Fibroblast of lung (primary cell): Measurements from ENCODE around the gene SCN5A. TPM values are rescaled to one million over a fixed set of nuclear protein-coding genes. Genes with fewer than 3 reads are reported as not detected.
"Not testable (repeated sequence)": the region's sequence is repeated elsewhere in the genome, so short reads cannot be mapped to it uniquely, and the experiment has no call there.

Experiments used
- DNase-seq, 2 donors: peaks; one replicate each; pipeline versions ENCODE4 v3.0.0 to v3.0.0-alpha.2; 2010; ENCODE audit warnings: low read depth in 2 of 2
- H2AFZ ChIP-seq: 2 replicates; pipeline ENCODE4 v1.5.1; 2012; ENCODE audit warnings: low read length, control low read depth, inconsistent platforms
- H3K27ac ChIP-seq: 2 replicates; pipeline ENCODE4 v1.5.1; 2011; ENCODE audit warnings: low read length, control low read depth; ENCODE audit not compliant: insufficient read depth
- H3K27me3 ChIP-seq: 2 replicates; pipeline ENCODE4 v1.5.1; 2011; ENCODE audit warnings: mild to moderate bottlenecking, low read length; ENCODE audit not compliant: control insufficient read depth, insufficient read depth
- H3K36me3 ChIP-seq: 2 replicates; pipeline ENCODE4 v1.5.1; 2011; ENCODE audit warnings: low read length; ENCODE audit not compliant: control insufficient read depth, insufficient read depth
- H3K4me1 ChIP-seq: 2 replicates; pipeline ENCODE4 v1.5.1; 2011; ENCODE audit warnings: low read length; ENCODE audit not compliant: control insufficient read depth, insufficient read depth; ENCODE audit errors: extremely low read depth
- H3K4me2 ChIP-seq: 2 replicates; pipeline ENCODE4 v1.5.1; 2011; ENCODE audit warnings: low read length, control low read depth; ENCODE audit not compliant: insufficient read depth; ENCODE audit errors: extremely low read depth
- H3K4me3 ChIP-seq, 4 experiments: fragments of 200-600 bp in 1 of 4; sonication (generic) in 1 of 4; replicated peaks in 1 of 4; 2 replicates each; pipeline ENCODE4 v1.5.1; 2011 to 2016; ENCODE audit warnings: low read length in 4 of 4, low read depth in 3 of 4, mild to moderate bottlenecking in 3 of 4, control low read depth in 2 of 4, inconsistent platforms in 1 of 4, mixed read lengths in 1 of 4; ENCODE audit not compliant: insufficient read depth in 1 of 4; ENCODE audit errors: control extremely low read depth in 1 of 4
- H3K79me2 ChIP-seq: 2 replicates; pipeline ENCODE4 v1.5.1; 2012; ENCODE audit warnings: mild to moderate bottlenecking, low read length, inconsistent platforms; ENCODE audit not compliant: control insufficient read depth, insufficient read depth
- H3K9ac ChIP-seq: 2 replicates; pipeline ENCODE4 v1.5.1; 2011; ENCODE audit warnings: mild to moderate bottlenecking, low read length, control low read depth; ENCODE audit not compliant: insufficient read depth
- H3K9me3 ChIP-seq: 2 replicates; pipeline ENCODE4 v1.5.1; 2012; ENCODE audit warnings: low read depth, low read length; ENCODE audit not compliant: control insufficient read depth, insufficient read depth
- H4K20me1 ChIP-seq: 2 replicates; pipeline ENCODE4 v1.5.1; 2011; ENCODE audit warnings: low read length; ENCODE audit not compliant: control insufficient read depth, insufficient read depth; ENCODE audit errors: extremely low read depth
- EZH2 ChIP-seq: IDR thresholded peaks from 2 replicates; pipeline ENCODE4 v1.5.1; 2012; ENCODE audit warnings: low read length, control low read depth, mild to moderate bottlenecking; ENCODE audit errors: missing control alignments
- polyA plus RNA-seq, 2 donors: library from polyadenylated mRNA; depleted of rRNA in 1 of 2; stranded (reverse) in 1 of 2; unstranded in 1 of 2; fragments of >200 nt; gene quantifications; 2 replicates each; pipeline ENCODE4 v1.2.1, GENCODE V29; 2011 to 2012; ENCODE audit warnings: missing spikeins in 1 of 2
- total RNA-seq: library from RNA; depleted of rRNA; stranded (reverse); fragments of >200 nt; gene quantifications from 2 replicates; pipeline ENCODE4 v1.2.1, GENCODE V29; 2014
- TF ChIP-seq, protein P1 (sequence below), 2 donors: IDR thresholded peaks in 1 of 2; conservative IDR thresholded peaks in 1 of 2; 1 replicate in 1 of 2; 2 replicates in 1 of 2; pipeline ENCODE4 v1.5.1; 2011 to 2012; ENCODE audit warnings: low read length in 2 of 2, control low read depth in 1 of 2, inconsistent platforms in 1 of 2, low read depth in 1 of 2, mild to moderate bottlenecking in 1 of 2

Gene SCN5A
- total and polyA plus RNA-seq, 2 donors (not counting 1 experiment from before 2014, with no cell fraction given): 0.27 to 0.50 TPM

DNA sequence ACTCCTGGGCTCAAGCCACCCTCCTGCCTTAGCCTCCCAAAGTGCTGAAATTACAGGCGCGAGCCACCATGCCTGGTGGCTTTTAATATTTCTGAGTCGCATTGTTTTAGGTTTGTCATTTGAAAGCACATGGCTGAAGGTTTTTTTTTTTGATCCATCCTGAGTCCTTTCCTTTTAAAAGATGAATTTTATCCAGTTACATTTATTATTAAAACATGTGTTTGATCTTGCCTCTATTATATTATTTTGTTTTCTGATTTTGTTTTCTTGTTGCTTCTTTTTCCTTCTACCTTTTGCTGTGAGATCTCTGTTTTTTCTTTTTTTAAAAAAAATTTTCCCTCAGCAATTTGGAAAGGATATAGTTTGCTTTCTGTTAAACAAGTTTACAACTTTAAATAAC lies 76.4 kb downstream of the SCN5A start:
- H3K4me3 ChIP-seq: no peak overlapping the region
- no peaks in the 10 kb centered on the region for H3K79me2 ChIP-seq
- H3K4me2 ChIP-seq: no peak overlapping the region
- H2AFZ ChIP-seq: no peak overlapping the region
- H3K9me3 ChIP-seq: no peaks in the 10 kb centered on the region
- no peak overlapping the region for H3K9ac ChIP-seq
- no peaks in the 10 kb centered on the region for H3K36me3 ChIP-seq
- H4K20me1 ChIP-seq: no peaks in the 10 kb centered on the region
- no peaks in the 10 kb centered on the region for H3K27me3 ChIP-seq
- no peak for TF ChIP-seq EZH2
- TF ChIP-seq, protein P1, sequence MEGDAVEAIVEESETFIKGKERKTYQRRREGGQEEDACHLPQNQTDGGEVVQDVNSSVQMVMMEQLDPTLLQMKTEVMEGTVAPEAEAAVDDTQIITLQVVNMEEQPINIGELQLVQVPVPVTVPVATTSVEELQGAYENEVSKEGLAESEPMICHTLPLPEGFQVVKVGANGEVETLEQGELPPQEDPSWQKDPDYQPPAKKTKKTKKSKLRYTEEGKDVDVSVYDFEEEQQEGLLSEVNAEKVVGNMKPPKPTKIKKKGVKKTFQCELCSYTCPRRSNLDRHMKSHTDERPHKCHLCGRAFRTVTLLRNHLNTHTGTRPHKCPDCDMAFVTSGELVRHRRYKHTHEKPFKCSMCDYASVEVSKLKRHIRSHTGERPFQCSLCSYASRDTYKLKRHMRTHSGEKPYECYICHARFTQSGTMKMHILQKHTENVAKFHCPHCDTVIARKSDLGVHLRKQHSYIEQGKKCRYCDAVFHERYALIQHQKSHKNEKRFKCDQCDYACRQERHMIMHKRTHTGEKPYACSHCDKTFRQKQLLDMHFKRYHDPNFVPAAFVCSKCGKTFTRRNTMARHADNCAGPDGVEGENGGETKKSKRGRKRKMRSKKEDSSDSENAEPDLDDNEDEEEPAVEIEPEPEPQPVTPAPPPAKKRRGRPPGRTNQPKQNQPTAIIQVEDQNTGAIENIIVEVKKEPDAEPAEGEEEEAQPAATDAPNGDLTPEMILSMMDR (conservative IDR thresholded peaks at IDR 0.05 in 1 of 2, IDR thresholded peaks at IDR 0.05 in 1 of 2; ENCODE audit: low read depth in 1 of 2, low read length in 2 of 2): no peak
- no peak for DNase-seq
- H3K27ac ChIP-seq: no peak overlapping the region
- H3K4me1 ChIP-seq: no peaks in the 10 kb centered on the region

DNA sequence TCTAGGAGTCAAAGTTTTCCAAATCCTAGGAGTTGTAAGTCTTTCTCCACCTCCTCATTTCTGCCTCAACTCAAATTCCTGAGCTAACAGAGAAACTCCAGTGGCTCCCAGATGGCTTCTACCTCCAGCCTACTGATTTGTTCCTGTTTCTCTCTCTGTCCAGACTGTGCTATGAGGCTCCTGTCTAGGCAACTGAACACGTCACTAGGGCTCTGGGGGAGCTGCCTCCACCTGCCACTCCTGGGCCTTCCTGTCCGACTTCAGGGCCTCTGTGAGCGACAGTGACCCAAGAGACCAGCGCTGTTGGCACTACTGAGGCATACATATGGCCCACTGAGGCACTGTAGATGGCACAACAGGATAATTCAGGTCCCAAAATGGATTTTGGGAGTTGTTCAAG lies 82.0 kb downstream of the SCN5A start:
- Histone ChIP-seq H2AFZ (no peak overlapping the region), H3K36me3 (no peaks in the 10 kb centered on the region), H3K9me3 (no peaks in the 10 kb centered on the region), H4K20me1 (no peaks in the 10 kb centered on the region), H3K4me2 (no peak overlapping the region), H3K27ac (no peak overlapping the region), H3K4me1 (no peaks in the 10 kb centered on the region), H3K9ac (no peak overlapping the region), H3K79me2 (no peaks in the 10 kb centered on the region), H3K4me3 (no peak overlapping the region), H3K27me3 (no peaks in the 10 kb centered on the region)
- DNase-seq: no peak
- TF ChIP-seq, protein P1 (conservative IDR thresholded peaks at IDR 0.05 in 1 of 2, IDR thresholded peaks at IDR 0.05 in 1 of 2; ENCODE audit: low read depth in 1 of 2, low read length in 2 of 2): no peak
- no peak for TF ChIP-seq EZH2

DNA sequence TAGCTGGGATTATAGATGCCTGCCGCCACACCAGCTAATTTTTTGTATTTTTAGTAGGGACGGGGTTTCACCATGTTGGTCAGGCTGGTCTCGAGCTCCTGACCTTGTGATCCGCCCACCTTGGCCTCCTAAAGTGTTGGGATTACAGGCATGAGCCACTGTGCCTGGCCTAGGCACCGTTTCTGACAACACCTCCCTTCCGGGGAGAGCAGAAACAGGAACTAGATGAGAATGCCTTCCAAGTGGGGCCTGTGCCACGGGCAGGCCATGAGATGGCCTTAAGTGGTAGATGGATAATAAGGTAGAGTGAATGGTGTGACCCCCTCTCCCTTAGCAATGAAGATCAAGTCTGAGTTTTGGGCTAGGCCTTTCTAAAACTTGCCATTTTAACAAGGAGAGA lies 82.7 kb downstream of the SCN5A start:
- H3K79me2 ChIP-seq, H3K36me3 ChIP-seq, H3K27ac ChIP-seq, H3K27me3 ChIP-seq, H3K4me3 ChIP-seq, H3K9me3 ChIP-seq, H3K4me1 ChIP-seq, H3K4me2 ChIP-seq, H4K20me1 ChIP-seq, DNase-seq, H2AFZ ChIP-seq, H3K9ac ChIP-seq: not testable (repeated sequence)

DNA sequence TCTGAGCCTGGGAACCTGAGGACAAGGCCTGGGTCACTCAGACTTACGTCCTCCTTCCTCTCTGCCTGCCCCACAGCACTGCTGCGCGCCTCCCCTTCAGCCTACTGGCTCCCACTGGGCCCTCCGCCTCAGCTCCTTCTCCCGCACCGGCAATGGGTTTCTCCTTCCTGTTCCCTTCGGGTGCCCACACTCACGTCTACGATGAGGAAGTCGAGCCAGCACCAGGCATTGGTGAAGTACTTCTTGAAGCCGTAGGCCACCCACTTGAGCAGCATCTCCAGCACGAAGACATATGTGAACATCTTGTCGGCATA lies 83.3 kb downstream of the SCN5A start:
- H3K9me3 ChIP-seq: no peaks in the 10 kb centered on the region
- no peaks in the 10 kb centered on the region for H3K79me2 ChIP-seq
- no peak for DNase-seq
- H3K9ac ChIP-seq: no peak overlapping the region
- no peaks in the 10 kb centered on the region for H3K27me3 ChIP-seq
- no peaks in the 10 kb centered on the region for H3K36me3 ChIP-seq
- H2AFZ ChIP-seq: no peak overlapping the region
- H3K27ac ChIP-seq: no peak overlapping the region
- H3K4me2 ChIP-seq: no peak overlapping the region
- H4K20me1 ChIP-seq: no peaks in the 10 kb centered on the region
- TF ChIP-seq, protein P1 (conservative IDR thresholded peaks at IDR 0.05 in 1 of 2, IDR thresholded peaks at IDR 0.05 in 1 of 2; ENCODE audit: low read depth in 1 of 2, low read length in 2 of 2): no peak
- no peak for TF ChIP-seq EZH2
- H3K4me3 ChIP-seq: no peak overlapping the region
- no peaks in the 10 kb centered on the region for H3K4me1 ChIP-seq
